NB4 (cell line): ENCODE data around the gene THAP7.

Experiments
- MYC ChIP-seq: IDR thresholded peaks from 2 replicates; pipeline ENCODE4 v1.6.1; 2011; ENCODE audit warnings: low read depth, low read length
- POLR2A ChIP-seq: IDR thresholded peaks from 2 replicates; pipeline ENCODE4 v1.6.1; 2011; ENCODE audit warnings: mild to moderate bottlenecking; ENCODE audit not compliant: insufficient read length; ENCODE audit errors: extremely low read depth
- TF ChIP-seq, protein P1 (sequence below): IDR thresholded peaks from one replicate; pipeline ENCODE4 v1.5.1; 2012; ENCODE audit warnings: low read depth, low read length
- TF ChIP-seq, protein P2 (sequence below): IDR thresholded peaks from 2 replicates; pipeline ENCODE4 v1.6.1; 2011; ENCODE audit warnings: low read depth, low read length

DNA sequence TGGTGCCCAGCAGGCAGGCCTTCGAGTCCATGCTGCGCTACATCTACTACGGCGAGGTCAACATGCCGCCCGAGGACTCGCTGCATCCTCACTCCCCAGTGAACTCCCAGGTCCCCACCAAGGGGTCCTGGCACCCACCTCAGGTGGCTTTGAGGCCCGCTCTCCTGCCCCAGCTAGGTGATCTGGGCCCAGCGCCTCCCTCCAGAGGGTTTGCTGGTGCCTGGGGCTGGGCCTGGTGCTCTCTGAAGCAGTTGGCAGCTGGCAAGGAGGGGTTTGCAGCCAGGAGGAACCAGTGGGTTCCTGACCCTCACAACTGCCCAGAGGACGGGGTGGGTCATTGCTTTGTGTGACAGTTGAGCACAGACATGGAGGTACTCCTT is 5.9 kb downstream of the THAP7 start:
- TF ChIP-seq POLR2A (no peak), MYC (no peak)
- TF ChIP-seq, protein P1, sequence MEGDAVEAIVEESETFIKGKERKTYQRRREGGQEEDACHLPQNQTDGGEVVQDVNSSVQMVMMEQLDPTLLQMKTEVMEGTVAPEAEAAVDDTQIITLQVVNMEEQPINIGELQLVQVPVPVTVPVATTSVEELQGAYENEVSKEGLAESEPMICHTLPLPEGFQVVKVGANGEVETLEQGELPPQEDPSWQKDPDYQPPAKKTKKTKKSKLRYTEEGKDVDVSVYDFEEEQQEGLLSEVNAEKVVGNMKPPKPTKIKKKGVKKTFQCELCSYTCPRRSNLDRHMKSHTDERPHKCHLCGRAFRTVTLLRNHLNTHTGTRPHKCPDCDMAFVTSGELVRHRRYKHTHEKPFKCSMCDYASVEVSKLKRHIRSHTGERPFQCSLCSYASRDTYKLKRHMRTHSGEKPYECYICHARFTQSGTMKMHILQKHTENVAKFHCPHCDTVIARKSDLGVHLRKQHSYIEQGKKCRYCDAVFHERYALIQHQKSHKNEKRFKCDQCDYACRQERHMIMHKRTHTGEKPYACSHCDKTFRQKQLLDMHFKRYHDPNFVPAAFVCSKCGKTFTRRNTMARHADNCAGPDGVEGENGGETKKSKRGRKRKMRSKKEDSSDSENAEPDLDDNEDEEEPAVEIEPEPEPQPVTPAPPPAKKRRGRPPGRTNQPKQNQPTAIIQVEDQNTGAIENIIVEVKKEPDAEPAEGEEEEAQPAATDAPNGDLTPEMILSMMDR, result no peak
- TF ChIP-seq, protein P2, sequence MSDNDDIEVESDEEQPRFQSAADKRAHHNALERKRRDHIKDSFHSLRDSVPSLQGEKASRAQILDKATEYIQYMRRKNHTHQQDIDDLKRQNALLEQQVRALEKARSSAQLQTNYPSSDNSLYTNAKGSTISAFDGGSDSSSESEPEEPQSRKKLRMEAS, result no peak
